ENCODE data around the gene CDC14B. TPM values are rescaled to one million over a fixed set of nuclear protein-coding genes. Genes with fewer than 3 reads are reported as not detected.
"Not testable (repeated sequence)": the region's sequence is repeated elsewhere in the genome, so short reads cannot be mapped to it uniquely, and the experiment has no call there.

CDC14B gene
- 7.0 and 9.5 TPM in 2 replicates for total RNA-seq

GRCh38 chr9:96619491-96620180, at the start of gene CDC14B:
TSS of gene CDC14B (minus strand) at chr9:96619843. CDS start at chr9:96619378, 465 bp downstream.
- peak; percentile 70 for DNase-seq

- DNase-seq: no peak
These were observed 49.4 kb upstream of the CDC14B start for GRCh38 chr9:96668868-96669534.

- no peak for DNase-seq
These were observed 47.7 kb upstream of the CDC14B start for GRCh38 chr9:96667363-96667728.

- peak; percentile 79 for DNase-seq
These were observed 47.2 kb upstream of the CDC14B start for GRCh38 chr9:96666653-96667362.

GRCh38 chr9:96665789-96666188, 46.1 kb upstream of the CDC14B start:
- no peak for DNase-seq

- DNase-seq: no peak
These were observed 44.0 kb upstream of the CDC14B start for GRCh38 chr9:96663506-96664120.

- DNase-seq: no peak
These were observed 42.1 kb upstream of the CDC14B start for GRCh38 chr9:96661711-96662110.

- DNase-seq: peak; percentile 7
These were observed 41.1 kb upstream of the CDC14B start for GRCh38 chr9:96660692-96661248.

GRCh38 chr9:96655198-96655851, 35.7 kb upstream of the CDC14B start, which contains the start of gene PRXL2C:
TSS of gene PRXL2C (minus strand) at chr9:96655317. CDS start at chr9:96655281, 36 bp downstream.
- DNase-seq: peak; percentile 80

GRCh38 chr9:96654450-96655197, 35.0 kb upstream of the CDC14B start:
- peak; percentile 93 for DNase-seq

GRCh38 chr9:96651626-96652025, 32.0 kb upstream of the CDC14B start:
- DNase-seq: peak; percentile 42

GRCh38 chr9:96649620-96650324, 30.1 kb upstream of the CDC14B start:
- DNase-seq: no peak

GRCh38 chr9:96646081-96646991, 26.7 kb upstream of the CDC14B start:
- peak; percentile 48 for DNase-seq

GRCh38 chr9:96644137-96644536, 24.5 kb upstream of the CDC14B start:
- DNase-seq: no peak

- DNase-seq: no peak
These were observed 21.9 kb upstream of the CDC14B start for GRCh38 chr9:96641514-96641913.

- DNase-seq: no peak
These were observed 19.1 kb upstream of the CDC14B start for GRCh38 chr9:96638606-96639364.

GRCh38 chr9:96636368-96636767, 16.7 kb upstream of the CDC14B start:
- DNase-seq: no peak

- DNase-seq: not testable (repeated sequence)
These were observed 13.9 kb upstream of the CDC14B start for GRCh38 chr9:96633579-96633978.

- DNase-seq: no peak
These were observed 7.3 kb upstream of the CDC14B start for GRCh38 chr9:96626912-96627311.

Measured in dermis blood vessel endothelial cell (primary cell).